Keratinocyte (primary cell): Measurements from ENCODE around the gene TIPARP. TPM values are rescaled to one million over a fixed set of nuclear protein-coding genes. Genes with fewer than 3 reads are reported as not detected.

Experiments
- DNase-seq: peaks from one replicate; pipeline ENCODE4 v3.0.0-alpha.2; 2011; ENCODE audit warnings: low read depth, missing footprints, low spot score
- FAIRE-seq: peaks from 2 replicates; lab custom pipeline; 2011; peaks lifted over from hg19 to GRCh38; lab: Jason Lieb, UNC
- H2AFZ ChIP-seq: 2 replicates; pipeline ENCODE4 v1.6.0; 2012; ENCODE audit warnings: low read length, control low read depth, inconsistent platforms; ENCODE audit not compliant: control insufficient read depth
- H3K27ac ChIP-seq: 2 replicates; pipeline ENCODE4 v1.5.1; 2011; ENCODE audit warnings: low read length; ENCODE audit not compliant: control insufficient read depth, insufficient read depth
- H3K27me3 ChIP-seq: 3 replicates; pipeline ENCODE4 v1.6.0; 2011; ENCODE audit warnings: low read length; ENCODE audit not compliant: control insufficient read depth, insufficient read depth; ENCODE audit errors: extremely low read depth
- H3K36me3 ChIP-seq, 2 experiments: 2 replicates in 1 of 2; 3 replicates in 1 of 2; pipeline ENCODE4 v1.5.1; 2011; ENCODE audit warnings: low read length in 2 of 2, mild to moderate bottlenecking in 1 of 2; ENCODE audit not compliant: control insufficient read depth in 2 of 2, insufficient read depth in 2 of 2; ENCODE audit errors: extremely low read depth in 1 of 2
- H3K4me1 ChIP-seq: 3 replicates; pipeline ENCODE4 v1.5.1; 2011; ENCODE audit warnings: low read length; ENCODE audit not compliant: control insufficient read depth, insufficient read depth; ENCODE audit errors: extremely low read depth
- H3K4me2 ChIP-seq: 3 replicates; pipeline ENCODE4 v1.6.0; 2011; ENCODE audit warnings: low read depth, low read length; ENCODE audit not compliant: control insufficient read depth, insufficient read depth; ENCODE audit errors: extremely low read depth
- H3K4me3 ChIP-seq, 3 experiments: fragments of 200-600 bp in 1 of 3; sonication (generic) in 1 of 3; 2 replicates in 2 of 3; 3 replicates in 1 of 3; pipeline ENCODE4 v1.5.1; 2011 to 2016; ENCODE audit warnings: low read length in 3 of 3, mild to moderate bottlenecking in 3 of 3, control low read depth in 2 of 3, inconsistent platforms in 1 of 3, low read depth in 1 of 3, mixed read lengths in 1 of 3, mixed run types in 1 of 3, moderate library complexity in 1 of 3; ENCODE audit not compliant: control insufficient read depth in 2 of 3, insufficient read depth in 2 of 3; ENCODE audit errors: extremely low read depth in 1 of 3
- H3K79me2 ChIP-seq: 2 replicates; pipeline ENCODE4 v1.6.0; 2012; ENCODE audit warnings: low read length; ENCODE audit not compliant: control insufficient read depth, insufficient read depth
- H3K9ac ChIP-seq: 3 replicates; pipeline ENCODE4 v1.6.0; 2011; ENCODE audit warnings: low read length; ENCODE audit not compliant: control insufficient read depth, insufficient read depth; ENCODE audit errors: extremely low read depth
- H3K9me1 ChIP-seq: 3 replicates; pipeline ENCODE4 v1.6.0; 2011; ENCODE audit warnings: low read length; ENCODE audit not compliant: control insufficient read depth, insufficient read depth; ENCODE audit errors: extremely low read depth
- H3K9me3 ChIP-seq: 2 replicates; pipeline ENCODE4 v1.5.1; 2012; ENCODE audit warnings: low read depth, low read length; ENCODE audit not compliant: control insufficient read depth
- H4K20me1 ChIP-seq: 3 replicates; pipeline ENCODE4 v1.6.0; 2011; ENCODE audit warnings: low read length; ENCODE audit not compliant: control insufficient read depth, insufficient read depth; ENCODE audit errors: extremely low read depth
- CTCF ChIP-seq, 3 experiments: IDR thresholded peaks in 1 of 3; conservative IDR thresholded peaks in 1 of 3; optimal IDR thresholded peaks in 1 of 3; 2 replicates in 2 of 3; 3 replicates in 1 of 3; pipeline versions ENCODE3 to v1.5.1; 2011; ENCODE audit warnings: low read length in 3 of 3, mild to moderate bottlenecking in 3 of 3, moderate library complexity in 2 of 3, control low read depth in 1 of 3, inconsistent platforms in 1 of 3; ENCODE audit not compliant: insufficient read depth in 2 of 3; ENCODE audit errors: extremely low read depth in 1 of 3
- EZH2 ChIP-seq: IDR thresholded peaks from one replicate; pipeline ENCODE4 v1.6.1; 2012; ENCODE audit warnings: inconsistent platforms, mild to moderate bottlenecking, low read length, moderate library complexity
- dilution Hi-C: fragments of 300-500 bp; cut with MboI; formaldehyde crosslinking; loops from one replicate; pipeline ENCODE4 v1.7.0; 2020; ENCODE audit warnings: low sequenced_read_pairs; ENCODE audit not compliant: extremely low pct_ligation_motif_present
- polyA plus RNA-seq, 5 experiments: library from polyadenylated mRNA; depleted of rRNA in 3 of 5; stranded (reverse) in 3 of 5; stranded (forward) in 1 of 5; unstranded in 1 of 5; fragments of >200 nt; gene quantifications; 1 replicate in 1 of 5; 2 replicates in 3 of 5; 3 replicates in 1 of 5; pipeline versions ENCODE4 v1.2.1 to v1.2.3, GENCODE V29; 2011 to 2012; ENCODE audit warnings: missing spikeins in 2 of 5, low read depth in 1 of 5, low replicate concordance in 1 of 5

The TIPARP gene
- polyA plus RNA-seq, 1 donor (not counting 4 experiments of a cell fraction or from before 2014, with no cell fraction given), result 62.0 TPM

- dilution Hi-C loops, result no loop called here
- no peaks in the 10 kb centered on the region for H3K9me1 ChIP-seq
- H3K27ac ChIP-seq, result no peak overlapping the region
- H4K20me1 ChIP-seq, result no peaks in the 10 kb centered on the region
- no peaks in the 10 kb centered on the region for H3K9me3 ChIP-seq
- no peaks in the 10 kb centered on the region for H3K36me3 ChIP-seq
- H3K9ac ChIP-seq, result no peak overlapping the region
- no peaks in the 10 kb centered on the region for H3K79me2 ChIP-seq
- H3K4me1 ChIP-seq, result peaks cover 42% of the 10 kb centered on the region
- no peak overlapping the region for H2AFZ ChIP-seq
- H3K27me3 ChIP-seq, result no peaks in the 10 kb centered on the region
- H3K4me3 ChIP-seq, result no peak overlapping the region
- TF ChIP-seq EZH2, result no peak
- TF ChIP-seq CTCF (optimal IDR thresholded peaks at IDR 0.05 in 1 of 3, IDR thresholded peaks at IDR 0.05 in 1 of 3, conservative IDR thresholded peaks at IDR 0.05 in 1 of 3; ENCODE audit: extremely low read depth in 1 of 3, insufficient read depth in 2 of 3, low read length in 3 of 3), result no peak
- H3K4me2 ChIP-seq, result no peak overlapping the region
- DNase-seq (no peak), FAIRE-seq (peak; percentile 63)
Observed at GRCh38 chr3:156631323-156631722, 43.1 kb upstream of the TIPARP start.

- no peaks in the 10 kb centered on the region for H3K27me3 ChIP-seq
- no peak overlapping the region for H3K4me2 ChIP-seq
- H4K20me1 ChIP-seq, result no peaks in the 10 kb centered on the region
- no peak for TF ChIP-seq EZH2
- TF ChIP-seq CTCF (optimal IDR thresholded peaks at IDR 0.05 in 1 of 3, IDR thresholded peaks at IDR 0.05 in 1 of 3, conservative IDR thresholded peaks at IDR 0.05 in 1 of 3; ENCODE audit: extremely low read depth in 1 of 3, insufficient read depth in 2 of 3, low read length in 3 of 3), result no peak
- H2AFZ ChIP-seq, result no peak overlapping the region
- DNase-seq (no peak), FAIRE-seq (no peak)
- no peaks in the 10 kb centered on the region for H3K9me1 ChIP-seq
- no peaks in the 10 kb centered on the region for H3K9me3 ChIP-seq
- dilution Hi-C loops, result no loop called here
- no peaks in the 10 kb centered on the region for H3K36me3 ChIP-seq
- H3K79me2 ChIP-seq, result no peaks in the 10 kb centered on the region
- peaks cover 42% of the 10 kb centered on the region for H3K4me1 ChIP-seq
- no peak overlapping the region for H3K27ac ChIP-seq
- H3K4me3 ChIP-seq, result no peak overlapping the region
- no peak overlapping the region for H3K9ac ChIP-seq
Observed at GRCh38 chr3:156632601-156633000, 41.8 kb upstream of the TIPARP start.
